ENCODE results near the gene PCDHB8. TPM values are rescaled to one million over a fixed set of nuclear protein-coding genes. Genes with fewer than 3 reads are reported as not detected.
A peak's percentile ranks its signal among the peaks of the same experiment; 100 is the strongest.
"Not testable (repeated sequence)": the region's sequence is repeated elsewhere in the genome, so short reads cannot be mapped to it uniquely, and the experiment has no call there.

Gene PCDHB8
- total RNA-seq, 4 donors from 2014 or later = 0.33 to 2.0 (median 0.87) TPM

DNA sequence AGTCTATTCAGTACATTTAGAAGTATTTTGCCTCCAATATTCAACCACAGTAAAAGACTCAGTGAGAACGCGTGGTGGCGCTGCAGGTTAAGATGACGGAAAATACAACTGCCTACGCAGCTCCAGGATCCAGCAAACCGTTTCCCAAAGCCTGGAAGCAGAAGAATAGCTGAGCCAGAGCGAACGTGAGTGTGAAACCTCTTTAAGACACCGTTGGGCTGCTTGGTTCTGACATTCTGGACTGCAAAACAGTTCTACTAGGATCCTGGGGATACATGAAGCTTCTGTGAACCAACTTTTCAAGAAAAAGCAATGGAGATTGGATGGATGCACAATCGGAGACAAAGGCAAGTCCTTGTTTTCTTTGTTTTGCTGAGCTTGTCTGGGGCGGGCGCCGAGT is 4.7 kb downstream of the PCDHB8 start, which contains the start of gene PCDHB16:
Gene PCDHB16, plus strand, starts transcription at position 140 of the 400 bp plus-strand sequence. Its CDS starts 173 bp downstream, at position 313.
- intact Hi-C loops (cut with DNase I) = no loop called here
- H3K27me3 ChIP-seq = peaks cover 0 to 76% (median 2%) of the 10 kb centered on the region in 4 donors

DNA sequence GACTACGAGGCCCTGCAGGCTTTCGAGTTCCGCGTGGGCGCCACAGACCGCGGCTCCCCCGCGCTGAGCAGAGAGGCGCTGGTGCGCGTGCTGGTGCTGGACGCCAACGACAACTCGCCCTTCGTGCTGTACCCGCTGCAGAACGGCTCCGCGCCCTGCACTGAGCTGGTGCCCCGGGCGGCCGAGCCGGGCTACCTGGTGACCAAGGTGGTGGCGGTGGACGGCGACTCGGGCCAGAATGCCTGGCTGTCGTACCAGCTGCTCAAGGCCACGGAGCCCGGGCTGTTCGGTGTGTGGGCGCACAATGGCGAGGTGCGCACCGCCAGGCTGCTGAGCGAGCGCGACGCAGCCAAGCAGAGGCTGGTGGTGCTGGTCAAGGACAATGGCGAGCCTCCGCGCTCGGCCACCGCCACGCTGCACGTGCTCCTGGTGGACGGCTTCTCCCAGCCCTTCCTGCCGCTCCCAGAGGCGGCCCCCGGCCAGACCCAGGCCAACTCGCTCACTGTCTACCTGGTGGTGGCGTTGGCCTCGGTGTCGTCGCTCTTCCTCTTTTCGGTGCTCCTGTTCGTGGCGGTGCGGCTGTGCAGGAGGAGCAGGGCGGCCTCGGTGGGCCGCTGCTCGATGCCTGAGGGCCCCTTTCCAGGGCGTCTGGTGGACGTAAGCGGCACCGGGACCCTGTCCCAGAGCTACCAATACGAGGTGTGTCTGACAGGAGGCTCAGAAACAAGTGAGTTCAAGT is 6.7 kb downstream of the PCDHB8 start:
- H3K4me1 ChIP-seq; H3K36me3 ChIP-seq; H3K4me3 ChIP-seq; DNase-seq (ENCODE audit: extremely low spot score); H3K27ac ChIP-seq (replicated peaks in 1 of 4); intact Hi-C loops (cut with DNase I): not testable (repeated sequence)
- Histone ChIP-seq H3K27me3 (peaks cover 0 to 75% (median 2%) of the 10 kb centered on the region in 4 donors), H3K9me3 (peaks cover 0 to 79% (median 49%) of the 10 kb centered on the region in 4 donors)
- WGBS = 30% methylated on average over 7 of the region's 69 CpGs

More for the DNA sequence above, 4.7 kb downstream of the PCDHB8 start, which contains the start of gene PCDHB16:
- Histone ChIP-seq H3K9me3 (peaks cover 0 to 80% (median 48%) of the 10 kb centered on the region in 4 donors), H3K4me1 (no peaks in the 10 kb centered on the region), H3K4me3 (peak within 1 kb of the TSS; percentile 40 to 52 (median 43)), H3K27ac (replicated peaks in 1 of 4) (peak within 1 kb of the TSS; percentile 24 to 48 (median 30)), H3K36me3 (peaks cover 0 to 3% (median 0%) of the 10 kb centered on the region in 4 donors)
- TF ChIP-seq, protein P1, sequence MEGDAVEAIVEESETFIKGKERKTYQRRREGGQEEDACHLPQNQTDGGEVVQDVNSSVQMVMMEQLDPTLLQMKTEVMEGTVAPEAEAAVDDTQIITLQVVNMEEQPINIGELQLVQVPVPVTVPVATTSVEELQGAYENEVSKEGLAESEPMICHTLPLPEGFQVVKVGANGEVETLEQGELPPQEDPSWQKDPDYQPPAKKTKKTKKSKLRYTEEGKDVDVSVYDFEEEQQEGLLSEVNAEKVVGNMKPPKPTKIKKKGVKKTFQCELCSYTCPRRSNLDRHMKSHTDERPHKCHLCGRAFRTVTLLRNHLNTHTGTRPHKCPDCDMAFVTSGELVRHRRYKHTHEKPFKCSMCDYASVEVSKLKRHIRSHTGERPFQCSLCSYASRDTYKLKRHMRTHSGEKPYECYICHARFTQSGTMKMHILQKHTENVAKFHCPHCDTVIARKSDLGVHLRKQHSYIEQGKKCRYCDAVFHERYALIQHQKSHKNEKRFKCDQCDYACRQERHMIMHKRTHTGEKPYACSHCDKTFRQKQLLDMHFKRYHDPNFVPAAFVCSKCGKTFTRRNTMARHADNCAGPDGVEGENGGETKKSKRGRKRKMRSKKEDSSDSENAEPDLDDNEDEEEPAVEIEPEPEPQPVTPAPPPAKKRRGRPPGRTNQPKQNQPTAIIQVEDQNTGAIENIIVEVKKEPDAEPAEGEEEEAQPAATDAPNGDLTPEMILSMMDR (IDR thresholded peaks at IDR 0.05) = peak; percentile 36 to 42 (median 37)
- TF ChIP-seq EP300 (IDR thresholded peaks at IDR 0.05) = no peak
- no peak for TF ChIP-seq POLR2A (IDR thresholded peaks at IDR 0.05; ENCODE audit: low read depth)
- peak in 1 of 2 donors; percentile 8 for TF ChIP-seq POLR2AphosphoS5 (IDR thresholded peaks at IDR 0.05)
- no peak for DNase-seq (ENCODE audit: extremely low spot score)
- WGBS = 8% methylated on average over 13 of the region's 13 CpGs

DNA sequence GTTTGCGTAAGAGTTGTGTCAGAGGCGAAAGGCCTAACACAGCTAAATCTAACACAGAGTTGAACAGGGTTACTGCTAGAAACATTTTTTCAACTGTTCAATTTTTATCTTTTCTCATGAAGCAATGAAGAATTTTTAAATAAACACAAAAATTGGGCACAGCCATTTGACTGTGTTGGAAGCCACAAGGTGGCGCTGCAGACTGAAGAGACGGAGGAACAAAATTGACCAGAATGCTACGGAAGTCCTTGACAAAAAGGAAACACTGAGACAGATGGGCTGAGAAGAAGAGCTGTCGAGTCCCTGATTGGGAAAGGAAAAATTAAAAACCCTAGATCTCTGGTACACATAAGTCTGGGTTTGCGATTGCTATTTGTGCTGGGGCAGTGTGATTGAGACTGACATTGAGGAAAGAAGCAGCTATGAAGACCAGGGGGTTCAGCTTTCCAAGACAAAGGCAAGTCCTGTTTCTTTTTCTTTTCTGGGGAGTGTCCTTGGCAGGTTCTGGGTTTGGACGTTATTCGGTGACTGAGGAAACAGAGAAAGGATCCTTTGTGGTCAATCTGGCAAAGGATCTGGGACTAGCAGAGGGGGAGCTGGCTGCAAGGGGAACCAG is 9.4 kb downstream of the PCDHB8 start, which contains the start of gene PCDHB9:
Gene PCDHB9, plus strand, starts transcription at position 265 of the 616 bp plus-strand sequence. Its CDS starts 158 bp downstream, at position 423.
- TF ChIP-seq, protein P1 (IDR thresholded peaks at IDR 0.05) = peak in 2 of 3 experiments; percentile 5 to 35
- no peak for TF ChIP-seq POLR2AphosphoS5 (IDR thresholded peaks at IDR 0.05)
- peak within 1 kb of the TSS in 1 of 4 donors; percentile 40 for H3K4me3 ChIP-seq
- H3K9me3 ChIP-seq = peaks cover 0 to 88% (median 65%) of the 10 kb centered on the region in 4 donors

DNA sequence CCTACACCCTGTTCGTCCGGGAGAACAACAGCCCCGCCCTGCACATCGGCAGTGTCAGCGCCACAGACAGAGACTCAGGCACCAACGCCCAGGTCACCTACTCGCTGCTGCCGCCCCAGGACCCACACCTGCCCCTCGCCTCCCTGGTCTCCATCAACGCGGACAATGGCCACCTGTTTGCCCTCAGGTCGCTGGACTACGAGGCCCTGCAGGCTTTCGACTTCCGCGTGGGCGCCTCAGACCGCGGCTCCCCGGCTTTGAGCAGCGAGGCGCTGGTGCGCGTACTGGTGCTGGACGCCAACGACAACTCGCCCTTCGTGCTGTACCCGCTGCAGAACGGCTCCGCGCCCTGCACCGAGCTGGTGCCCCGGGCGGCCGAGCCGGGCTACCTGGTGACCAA is 11.1 kb downstream of the PCDHB8 start:
- H3K36me3 ChIP-seq; H3K27ac ChIP-seq (replicated peaks in 1 of 4); DNase-seq (ENCODE audit: extremely low spot score); H3K4me3 ChIP-seq; intact Hi-C loops (cut with DNase I); H3K4me1 ChIP-seq: not testable (repeated sequence)
- peaks cover 0 to 86% (median 63%) of the 10 kb centered on the region in 4 donors for H3K9me3 ChIP-seq
- H3K27me3 ChIP-seq = peaks cover 0 to 44% (median 0%) of the 10 kb centered on the region in 4 donors
- 23% methylated on average over 21 of the region's 37 CpGs for WGBS

More for the DNA sequence above, 9.4 kb downstream of the PCDHB8 start, which contains the start of gene PCDHB9:
- Histone ChIP-seq H3K4me1 (no peaks in the 10 kb centered on the region), H3K27ac (replicated peaks in 1 of 4) (no peak within 1 kb of the TSS), H3K27me3 (peaks cover 0 to 61% (median 0%) of the 10 kb centered on the region in 4 donors), H3K36me3 (peaks cover 0 to 3% (median 0%) of the 10 kb centered on the region in 4 donors)
- intact Hi-C loops (cut with DNase I) = no loop called here
- DNase-seq (ENCODE audit: extremely low spot score) = no peak
- WGBS = 17% methylated on average over 9 of the region's 9 CpGs

DNA sequence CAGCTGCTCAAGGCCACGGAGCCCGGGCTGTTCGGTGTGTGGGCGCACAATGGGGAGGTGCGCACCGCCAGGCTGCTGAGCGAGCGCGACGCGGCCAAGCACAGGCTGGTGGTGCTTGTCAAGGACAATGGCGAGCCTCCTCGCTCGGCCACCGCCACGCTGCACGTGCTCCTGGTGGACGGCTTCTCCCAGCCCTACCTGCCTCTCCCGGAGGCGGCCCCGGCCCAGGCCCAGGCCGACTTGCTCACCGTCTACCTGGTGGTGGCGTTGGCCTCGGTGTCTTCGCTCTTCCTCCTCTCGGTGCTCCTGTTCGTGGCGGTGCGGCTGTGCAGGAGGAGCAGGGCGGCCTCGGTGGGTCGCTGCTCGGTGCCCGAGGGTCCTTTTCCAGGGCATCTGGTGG is 11.5 kb downstream of the PCDHB8 start:
- H3K4me1 ChIP-seq; DNase-seq (ENCODE audit: extremely low spot score); intact Hi-C loops (cut with DNase I); H3K4me3 ChIP-seq; H3K27ac ChIP-seq (replicated peaks in 1 of 4); H3K36me3 ChIP-seq: not testable (repeated sequence)
- WGBS = no CpG with 5 or more reads among the region's 35 CpGs
- peaks cover 0 to 84% (median 62%) of the 10 kb centered on the region in 4 donors for H3K9me3 ChIP-seq
- peaks cover 0 to 41% (median 0%) of the 10 kb centered on the region in 4 donors for H3K27me3 ChIP-seq

DNA sequence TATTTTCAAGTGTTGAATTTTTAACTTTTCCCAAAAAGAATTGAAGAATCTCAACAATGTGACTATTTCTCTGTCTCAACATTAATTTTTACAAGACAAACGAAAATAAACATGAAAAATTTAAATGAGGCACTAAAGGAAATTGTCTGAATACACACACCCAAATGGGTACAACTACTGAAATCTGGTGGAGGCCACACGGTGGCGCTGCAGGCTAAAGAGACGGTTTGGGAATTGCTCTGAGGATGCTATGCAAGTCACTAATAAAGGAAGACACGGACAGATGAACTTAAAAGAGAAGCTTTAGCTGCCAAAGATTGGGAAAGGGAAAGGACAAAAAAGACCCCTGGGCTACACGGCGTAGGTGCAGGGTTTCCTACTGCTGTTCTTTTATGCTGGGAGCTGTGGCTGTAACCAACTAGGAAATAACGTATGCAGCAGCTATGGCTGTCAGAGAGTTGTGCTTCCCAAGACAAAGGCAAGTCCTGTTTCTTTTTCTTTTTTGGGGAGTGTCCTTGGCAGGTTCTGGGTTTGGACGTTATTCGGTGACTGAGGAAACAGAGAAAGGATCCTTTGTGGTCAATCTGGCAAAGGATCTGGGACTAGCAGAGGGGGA is 14.6 kb downstream of the PCDHB8 start, which contains the start of gene PCDHB10:
Gene PCDHB10, plus strand, starts transcription at position 244 of the 616 bp plus-strand sequence. Its CDS starts 200 bp downstream, at position 444.
- no peaks in the 10 kb centered on the region for H3K36me3 ChIP-seq
- 9% methylated on average over 8 of the region's 10 CpGs for WGBS
- DNase-seq (ENCODE audit: extremely low spot score) = no peak
- no peaks in the 10 kb centered on the region for H3K4me1 ChIP-seq
- intact Hi-C loops (cut with DNase I) = no loop called here
- H3K9me3 ChIP-seq = peaks cover 0 to 87% (median 71%) of the 10 kb centered on the region in 4 donors
- no peak for TF ChIP-seq POLR2AphosphoS5 (IDR thresholded peaks at IDR 0.05)
- TF ChIP-seq, protein P1 (IDR thresholded peaks at IDR 0.05) = peak in 2 of 3 experiments; percentile 26 to 43
- peaks cover 0 to 26% (median 0%) of the 10 kb centered on the region in 4 donors for H3K27me3 ChIP-seq
- no peak within 1 kb of the TSS for H3K27ac ChIP-seq (replicated peaks in 1 of 4)
- H3K4me3 ChIP-seq = peak within 1 kb of the TSS in 3 of 4 donors; percentile 23 to 44 (median 35)

DNA sequence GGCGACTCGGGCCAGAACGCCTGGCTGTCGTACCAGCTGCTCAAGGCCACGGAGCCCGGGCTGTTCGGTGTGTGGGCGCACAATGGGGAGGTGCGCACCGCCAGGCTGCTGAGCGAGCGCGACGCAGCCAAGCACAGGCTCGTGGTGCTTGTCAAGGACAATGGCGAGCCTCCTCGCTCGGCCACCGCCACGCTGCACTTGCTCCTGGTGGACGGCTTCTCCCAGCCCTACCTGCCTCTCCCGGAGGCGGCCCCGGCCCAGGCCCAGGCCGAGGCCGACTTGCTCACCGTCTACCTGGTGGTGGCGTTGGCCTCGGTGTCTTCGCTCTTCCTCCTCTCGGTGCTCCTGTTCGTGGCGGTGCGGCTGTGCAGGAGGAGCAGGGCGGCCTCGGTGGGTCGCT is 16.7 kb downstream of the PCDHB8 start:
- H3K4me3 ChIP-seq; H3K27me3 ChIP-seq; H3K4me1 ChIP-seq; H3K36me3 ChIP-seq; DNase-seq (ENCODE audit: extremely low spot score); H3K27ac ChIP-seq (replicated peaks in 1 of 4); intact Hi-C loops (cut with DNase I): not testable (repeated sequence)
- WGBS = 26% methylated on average over 11 of the region's 37 CpGs
- H3K9me3 ChIP-seq = peaks cover 0 to 91% (median 78%) of the 10 kb centered on the region in 4 donors

Data from esophagus muscularis mucosa (tissue), 4 donors.